HG02623 (cell line): ENCODE measurements around the gene LCP1.

Experiments
- ATAC-seq: cut with Tn5 transposase; IDR thresholded peaks from one replicate; pipeline ENCODE4 v1.9.1; 2021; ENCODE audit warnings: moderate library complexity; ENCODE audit not compliant: unreplicated experiment

Gene LCP1

GRCh38 chr13:46104868-46105267 is 77.1 kb downstream of the LCP1 start, which contains the start of gene CPB2:
Gene CPB2, minus strand, starts transcription at chr13:46105033. Its CDS starts 24 bp downstream, at chr13:46105009.
- no peak for ATAC-seq

GRCh38 chr13:46103037-46103436 is 78.9 kb downstream of the LCP1 start:
- no peak for ATAC-seq

- no peak for ATAC-seq
These were observed 79.7 kb downstream of the LCP1 start for GRCh38 chr13:46102255-46102605.

GRCh38 chr13:46101484-46102254 is 80.3 kb downstream of the LCP1 start:
- ATAC-seq = no peak

GRCh38 chr13:46101002-46101401 is 81.0 kb downstream of the LCP1 start:
- ATAC-seq = no peak

GRCh38 chr13:46100191-46100815 is 81.7 kb downstream of the LCP1 start:
- ATAC-seq = no peak

GRCh38 chr13:46097663-46098062 is 84.3 kb downstream of the LCP1 start:
- no peak for ATAC-seq

GRCh38 chr13:46097015-46097414 is 85.0 kb downstream of the LCP1 start:
- ATAC-seq = no peak

- no peak for ATAC-seq
These were observed 87.5 kb downstream of the LCP1 start for GRCh38 chr13:46094478-46094877.

GRCh38 chr13:46088821-46089562 is 93.0 kb downstream of the LCP1 start:
- no peak for ATAC-seq

- ATAC-seq = no peak
These were observed 94.5 kb downstream of the LCP1 start for GRCh38 chr13:46087481-46087880.

- no peak for ATAC-seq
These were observed 95.0 kb downstream of the LCP1 start for GRCh38 chr13:46086985-46087384.

GRCh38 chr13:46086421-46086922 is 95.5 kb downstream of the LCP1 start:
- ATAC-seq = no peak

GRCh38 chr13:46085737-46086136 is 96.2 kb downstream of the LCP1 start:
- no peak for ATAC-seq

- no peak for ATAC-seq
These were observed 99.7 kb downstream of the LCP1 start for GRCh38 chr13:46082324-46082723.

- no peak for ATAC-seq
These were observed 102.2 kb downstream of the LCP1 start for GRCh38 chr13:46079770-46080169.

- no peak for ATAC-seq
These were observed 104.7 kb downstream of the LCP1 start for GRCh38 chr13:46077265-46077664.

- ATAC-seq = no peak
These were observed 105.2 kb downstream of the LCP1 start for GRCh38 chr13:46076827-46077226.
